Measurements from ENCODE around the gene SLC39A11.
"Not testable (repeated sequence)": the region's sequence is repeated elsewhere in the genome, so short reads cannot be mapped to it uniquely, and the experiment has no call there.

The SLC39A11 gene

GRCh38 chr17:72657467-72658317, 434.8 kb downstream of the SLC39A11 start:
- no peak for DNase-seq (ENCODE audit: low read depth in 2 of 2)

GRCh38 chr17:72656130-72656763, 436.2 kb downstream of the SLC39A11 start:
- no peak for DNase-seq (ENCODE audit: low read depth in 2 of 2)

- no peak for DNase-seq (ENCODE audit: low read depth in 2 of 2)
Measured at GRCh38 chr17:72654706-72655105, 437.8 kb downstream of the SLC39A11 start.

GRCh38 chr17:72651988-72652387, 440.5 kb downstream of the SLC39A11 start:
- DNase-seq (ENCODE audit: low read depth in 2 of 2): no peak

- DNase-seq (ENCODE audit: low read depth in 2 of 2): no peak
Measured at GRCh38 chr17:72648702-72649101, 443.8 kb downstream of the SLC39A11 start.

- DNase-seq (ENCODE audit: low read depth in 2 of 2): no peak
Measured at GRCh38 chr17:72646176-72646575, 446.3 kb downstream of the SLC39A11 start.

GRCh38 chr17:72644492-72644891, 448.0 kb downstream of the SLC39A11 start:
- no peak for DNase-seq (ENCODE audit: low read depth in 2 of 2)

GRCh38 chr17:72643575-72644216, 448.8 kb downstream of the SLC39A11 start:
- DNase-seq (ENCODE audit: low read depth in 2 of 2): no peak

GRCh38 chr17:72642720-72643119, 449.8 kb downstream of the SLC39A11 start:
- DNase-seq (ENCODE audit: low read depth in 2 of 2): no peak

GRCh38 chr17:72640415-72641165, 451.9 kb downstream of the SLC39A11 start:
- no peak for DNase-seq (ENCODE audit: low read depth in 2 of 2)

GRCh38 chr17:72639711-72640110, 452.8 kb downstream of the SLC39A11 start:
- DNase-seq (ENCODE audit: low read depth in 2 of 2): no peak

GRCh38 chr17:72638932-72639331, 453.6 kb downstream of the SLC39A11 start:
- not testable (repeated sequence) for DNase-seq (ENCODE audit: low read depth in 2 of 2)

- no peak for DNase-seq (ENCODE audit: low read depth in 2 of 2)
Measured at GRCh38 chr17:72635034-72635635, 457.4 kb downstream of the SLC39A11 start.

- no peak for DNase-seq (ENCODE audit: low read depth in 2 of 2)
Measured at GRCh38 chr17:72634621-72635020, 457.9 kb downstream of the SLC39A11 start.

- no peak for DNase-seq (ENCODE audit: low read depth in 2 of 2)
Measured at GRCh38 chr17:72631949-72632684, 460.4 kb downstream of the SLC39A11 start.

- DNase-seq (ENCODE audit: low read depth in 2 of 2): no peak
Measured at GRCh38 chr17:72631568-72631948, 460.9 kb downstream of the SLC39A11 start.

GRCh38 chr17:72624652-72625051, 467.8 kb downstream of the SLC39A11 start:
- DNase-seq (ENCODE audit: low read depth in 2 of 2): no peak

GRCh38 chr17:72624226-72624625, 468.3 kb downstream of the SLC39A11 start:
- no peak for DNase-seq (ENCODE audit: low read depth in 2 of 2)

- DNase-seq (ENCODE audit: low read depth in 2 of 2): no peak
Measured at GRCh38 chr17:72622661-72623433, 469.6 kb downstream of the SLC39A11 start.

Data from stimulated activated CD8-positive, alpha-beta memory T cell treated with anti-CD3 and anti-CD28 coated beads, Interleukin-2, amount 100 ng/mL, for 48 hours (primary cell).